K562 (cell line): ENCODE measurements around the gene TMEM225B. TPM values are rescaled to one million over a fixed set of nuclear protein-coding genes. Genes with fewer than 3 reads are reported as not detected.

Source experiments
- ADNP ChIP-seq: fragments of 200-800 bp; sonication (Bioruptor generic); IDR thresholded peaks from 2 replicates; pipeline ENCODE4 v1.6.1; 2016; ENCODE audit warnings: missing genetic modification characterization, missing compliant biosample characterization
- AFF1 ChIP-seq, 2 experiments: fragments of 450-650 bp; IDR thresholded peaks; 2 replicates each; pipeline ENCODE4 v1.6.1; 2018; ENCODE audit warnings: mild to moderate bottlenecking in 2 of 2, low read depth in 1 of 2; ENCODE audit not compliant: partially characterized antibody in 2 of 2
- BRD4 ChIP-seq: fragments of 200-600 bp; sonication (generic); IDR thresholded peaks from 2 replicates; pipeline ENCODE4 v1.6.1; 2017; ENCODE audit warnings: inconsistent platforms
- CCNT2 ChIP-seq: IDR thresholded peaks from 2 replicates; pipeline ENCODE4 v1.6.1; 2011; ENCODE audit warnings: borderline replicate concordance, low read depth, mild to moderate bottlenecking, moderate library complexity, mixed read lengths, low read length; ENCODE audit not compliant: insufficient read length; ENCODE audit errors: extremely low read depth
- ELF1 ChIP-seq: fragments of 200-800 bp; sonication (Bioruptor generic); IDR thresholded peaks from 2 replicates; pipeline ENCODE4 v1.6.1; 2016; ENCODE audit warnings: missing genetic modification characterization, missing compliant biosample characterization
- HDAC2 ChIP-seq: fragments of 450-650 bp; IDR thresholded peaks from 2 replicates; pipeline ENCODE4 v1.6.1; 2016; ENCODE audit warnings: mild to moderate bottlenecking
- HMG20B ChIP-seq: fragments of 250-450 bp; sonication (Bioruptor Pico); IDR thresholded peaks from 2 replicates; pipeline ENCODE4 v1.5.0; 2021; ENCODE audit warnings: mild to moderate bottlenecking
- PCBP2 ChIP-seq: fragments of 200-400 bp; formaldehyde crosslinking; IDR thresholded peaks from 2 replicates; pipeline ENCODE4 v1.6.1; 2018; ENCODE audit warnings: low read length, low read depth, mild to moderate bottlenecking, moderate library complexity; ENCODE audit not compliant: poor library complexity, severe bottlenecking
- PHB ChIP-seq: fragments of 250-450 bp; sonication (Bioruptor Pico); IDR thresholded peaks from 2 replicates; pipeline ENCODE4 v1.5.0; 2021
- PRPF4 ChIP-seq: fragments of 200-400 bp; formaldehyde crosslinking; IDR thresholded peaks from one replicate; pipeline ENCODE4 v1.6.1; 2017; ENCODE audit warnings: low read length, low read depth, mild to moderate bottlenecking; ENCODE audit not compliant: insufficient read depth, poor library complexity, severe bottlenecking
- RBM25 ChIP-seq: fragments of 200-400 bp; formaldehyde crosslinking; IDR thresholded peaks from 2 replicates; pipeline ENCODE4 v1.6.1; 2018; ENCODE audit warnings: low read length, low read depth, moderate library complexity; ENCODE audit not compliant: severe bottlenecking
- SPI1 ChIP-seq: IDR thresholded peaks from 2 replicates; pipeline ENCODE4 v1.6.1; 2011; ENCODE audit warnings: low read depth, low read length, control low read depth, borderline replicate concordance
- TAL1 ChIP-seq: fragments of 450-650 bp; IDR thresholded peaks from 2 replicates; pipeline ENCODE4 v1.6.1; 2016; ENCODE audit warnings: mild to moderate bottlenecking
- ZBTB7A ChIP-seq: IDR thresholded peaks from 2 replicates; pipeline ENCODE4 v1.6.1; 2011; ENCODE audit warnings: low read depth, mild to moderate bottlenecking, low read length, moderate library complexity, borderline replicate concordance; ENCODE audit not compliant: control insufficient read depth
- ZMIZ1 ChIP-seq, 2 experiments: fragments of 150-350 bp in 1 of 2; IDR thresholded peaks; 2 replicates each; pipeline ENCODE4 v1.6.1; 2012 to 2016; ENCODE audit warnings: low read depth in 2 of 2, low read length in 2 of 2, mild to moderate bottlenecking in 1 of 2, moderate library complexity in 1 of 2
- ZNF143 ChIP-seq: sonication (generic); formaldehyde crosslinking; IDR thresholded peaks from 2 replicates; pipeline ENCODE4 v1.9.0; 2022; ENCODE audit warnings: mild to moderate bottlenecking, missing genetic modification reagents
- ZNF197 ChIP-seq: fragments of 200-800 bp; sonication (Bioruptor generic); IDR thresholded peaks from 2 replicates; pipeline ENCODE4 v1.6.1; 2016; ENCODE audit warnings: low read depth, missing genetic modification characterization, missing compliant biosample characterization
- ZNF232 ChIP-seq: sonication (generic); formaldehyde crosslinking; IDR thresholded peaks from 2 replicates; pipeline ENCODE4 v1.8.0; 2022; ENCODE audit warnings: mild to moderate bottlenecking, missing genetic modification reagents
- ZNF282 ChIP-seq: sonication (generic); formaldehyde crosslinking; IDR thresholded peaks from 2 replicates; pipeline ENCODE4 v1.8.1; 2023; ENCODE audit warnings: missing genetic modification reagents
- ZNF316 ChIP-seq: fragments of 450-650 bp; IDR thresholded peaks from 2 replicates; pipeline ENCODE4 v1.6.1; 2016
- polyA plus RNA-seq, 8 experiments: library from polyadenylated mRNA; depleted of rRNA in 4 of 8; stranded (reverse) in 5 of 8; unstranded in 3 of 8; fragments of >200 nt; fragmentation: Nextera tagmentation in 2 of 8; fragmentation: Illumina TruSeq in 1 of 8; extraction: Ambion mirVana in 2 of 8; extraction: Trizol in 1 of 8; gene quantifications; 2 replicates each; pipeline versions ENCODE4 v1.2.1 to v1.2.3, GENCODE V29; 2011 to 2014; ENCODE audit warnings: inconsistent platforms in 1 of 8, missing spikeins in 1 of 8
- total RNA-seq, 7 experiments: library from RNA; depleted of rRNA in 6 of 7; stranded (reverse); fragments of >200 nt in 6 of 7; fragmentation: Illumina TruSeq in 2 of 7; extraction: Trizol in 2 of 7; gene quantifications; 2 replicates each; pipeline versions ENCODE4 v1.2.1 to v1.2.3, GENCODE V29; 2011 to 2021; ENCODE audit warnings: low replicate concordance in 1 of 7

Gene TMEM225B
- total and polyA plus RNA-seq, 9 of the 15 experiments (the other 6 are each of a cell fraction or from before 2014, with no cell fraction given), result 0.08 to 0.73 (median 0.56) TPM

- TF ChIP-seq AFF1 (IDR thresholded peaks at IDR 0.05; ENCODE audit: low read depth in 1 of 2, partially characterized antibody in 2 of 2) (no peak), BRD4 (peak; percentile 91; the same call in 1 of the 2 replicates), SPI1 (peak; percentile 98), ZNF316 (peak; percentile 1; the same call in 1 of the 2 replicates), ZNF197 (CRISPR knock-in tag) (peak; percentile 50; the same call in 1 of the 2 replicates), ADNP (tag) (no peak), ZNF282 (no peak), ZNF232 (CRISPR knock-in tag) (no peak; the same call in 1 of the 2 replicates), PHB (CRISPR knock-in tag) (0 out of 2 replicates have a peak, but pooled peaks have one; percentile 13), ZMIZ1 (IDR thresholded peaks at IDR 0.05; ENCODE audit: low read depth in 2 of 2, low read length in 2 of 2) (peak in 1 of 2 experiments; percentile 61; a peak in 2 of 4 replicates), RBM25 (no peak), ELF1 (tag) (peak; percentile 95), ZNF143 (CRISPR knock-in tag) (no peak), TAL1 (no peak), HDAC2 (peak; percentile 94), PRPF4 (no peak), CCNT2 (peak; percentile 24), PCBP2 (no peak), ZBTB7A (peak; percentile 100), HMG20B (CRISPR knock-in tag) (no peak)
Observed at GRCh38 chr7:99558306-99559174, 39.5 kb upstream of the TMEM225B start, which contains the start of gene ZNF655 (continued).
